Body of pancreas (tissue), 4 donors: ENCODE results near the gene MSI2.

Experiments
- CTCF ChIP-seq, 7 experiments: fragments of 450-650 bp in 4 of 7; fragments of 200-600 bp in 3 of 7; sonication (generic) in 3 of 7; IDR thresholded peaks; one replicate each; pipeline ENCODE4 v1.5.1; 2016 to 2019; ENCODE audit warnings: antibody characterized with exemption in 7 of 7
- POLR2A ChIP-seq, 3 donors: fragments of 450-650 bp; IDR thresholded peaks; one replicate each; pipeline ENCODE4 v1.6.1; 2016; ENCODE audit warnings: antibody characterized with exemption in 3 of 3, mild to moderate bottlenecking in 2 of 3

- TF ChIP-seq CTCF (IDR thresholded peaks at IDR 0.05) (no peak), POLR2A (IDR thresholded peaks at IDR 0.05) (no peak)
Measured at GRCh38 chr17:57531078-57531477, 274.8 kb downstream of the MSI2 start.
